HepG2 (cell line): ENCODE data around the gene TLK1. TPM values are rescaled to one million over a fixed set of nuclear protein-coding genes. Genes with fewer than 3 reads are reported as not detected.

Experiments
- HHEX ChIP-seq: IDR thresholded peaks from 2 replicates; pipeline ENCODE4 v1.6.1; 2016; ENCODE audit warnings: control low read depth
- HIC2 ChIP-seq: sonication (generic); formaldehyde crosslinking; IDR thresholded peaks from 2 replicates; pipeline ENCODE4 v1.9.0; 2022; ENCODE audit warnings: low read depth, missing genetic modification reagents
- HNF1B ChIP-seq: sonication (generic); formaldehyde crosslinking; IDR thresholded peaks from 2 replicates; pipeline ENCODE4 v1.5.1; 2020; ENCODE audit warnings: mild to moderate bottlenecking, moderate library complexity, missing genetic modification reagents
- MLX ChIP-seq: IDR thresholded peaks from 2 replicates; pipeline ENCODE4 v1.6.1; 2016
- NCOA2 ChIP-seq: sonication (generic); formaldehyde crosslinking; IDR thresholded peaks from 2 replicates; pipeline ENCODE4 v1.8.0; 2022; ENCODE audit warnings: inconsistent platforms
- PATZ1 ChIP-seq: sonication (generic); formaldehyde crosslinking; IDR thresholded peaks from 2 replicates; pipeline ENCODE4 v1.4.0; 2020; ENCODE audit warnings: missing genetic modification reagents
- SNAI1 ChIP-seq: sonication (generic); formaldehyde crosslinking; IDR thresholded peaks from 2 replicates; pipeline ENCODE4 v1.5.0; 2020; ENCODE audit warnings: mild to moderate bottlenecking, missing genetic modification reagents, borderline replicate concordance
- SNRNP70 ChIP-seq: fragments of 200-400 bp; formaldehyde crosslinking; IDR thresholded peaks from 2 replicates; pipeline ENCODE4 v1.6.1; 2017; ENCODE audit warnings: mild to moderate bottlenecking, low read depth, low read length, moderate library complexity
- TRAFD1 ChIP-seq: sonication (generic); formaldehyde crosslinking; IDR thresholded peaks from 2 replicates; pipeline ENCODE4 v1.5.1; 2020; ENCODE audit warnings: missing genetic modification reagents, mild to moderate bottlenecking, borderline replicate concordance
- ZFP90 ChIP-seq: sonication (generic); formaldehyde crosslinking; IDR thresholded peaks from 2 replicates; pipeline ENCODE4 v1.8.0; 2022; ENCODE audit warnings: missing genetic modification reagents, mild to moderate bottlenecking, inconsistent platforms, borderline replicate concordance
- ZNF318 ChIP-seq: sonication (generic); formaldehyde crosslinking; IDR thresholded peaks from 2 replicates; pipeline ENCODE4 v1.4.0; 2020; ENCODE audit warnings: mild to moderate bottlenecking, missing genetic modification reagents
- ZNF552 ChIP-seq: sonication (generic); formaldehyde crosslinking; IDR thresholded peaks from 2 replicates; pipeline ENCODE4 v1.9.0; 2022; ENCODE audit warnings: missing genetic modification reagents, mild to moderate bottlenecking, borderline replicate concordance
- polyA plus RNA-seq, 8 experiments: library from polyadenylated mRNA; depleted of rRNA in 3 of 8; stranded (reverse) in 7 of 8; unstranded in 1 of 8; fragments of >200 nt; fragmentation: Illumina TruSeq in 4 of 8; extraction: Trizol in 4 of 8; gene quantifications; 2 replicates each; pipeline versions ENCODE4 v1.2.1 to v1.2.3, GENCODE V29; 2011 to 2016; ENCODE audit warnings: low read depth in 4 of 8, missing spikeins in 1 of 8, mixed read lengths in 1 of 8; ENCODE audit not compliant: insufficient read depth in 1 of 8
- total RNA-seq, 5 experiments: library from RNA; depleted of rRNA; stranded (reverse); fragments of >200 nt; fragmentation: Illumina TruSeq; extraction: Trizol; gene quantifications; 2 replicates each; pipeline ENCODE4 v1.2.3, GENCODE V29; 2016; ENCODE audit warnings: low read depth in 1 of 5

TLK1 gene
- total and polyA plus RNA-seq, 2 of the 13 experiments (the other 11 are each of a cell fraction or from before 2014, with no cell fraction given): 16.8 to 28.7 TPM

GRCh38 chr2:171089489-171089888 lies 71.2 kb downstream of the TLK1 start (continued):
- no peak for TF ChIP-seq ZFP90 (CRISPR knock-in tag)
- no peak for TF ChIP-seq SNAI1
- 0 out of 2 replicates have a peak, but pooled peaks have one; percentile 34 for TF ChIP-seq MLX (CRISPR knock-in tag)
- TF ChIP-seq HNF1B (CRISPR knock-in tag): no peak
- no peak for TF ChIP-seq TRAFD1 (CRISPR knock-in tag)
- TF ChIP-seq HHEX (CRISPR knock-in tag): no peak
- TF ChIP-seq PATZ1 (CRISPR knock-in tag): no peak
- TF ChIP-seq SNRNP70: no peak
- no peak for TF ChIP-seq HIC2
- TF ChIP-seq ZNF552 (CRISPR knock-in tag): no peak
- no peak for TF ChIP-seq ZNF318
- 0 out of 2 replicates have a peak, but pooled peaks have one; percentile 46 for TF ChIP-seq NCOA2 (CRISPR knock-in tag)
